HG03135 (cell line): ENCODE measurements around the gene RRAS2.
A peak's percentile ranks its signal among the peaks of the same experiment; 100 is the strongest.
"Not testable (repeated sequence)": the region's sequence is repeated elsewhere in the genome, so short reads cannot be mapped to it uniquely, and the experiment has no call there.

ENCODE experiments used
- ATAC-seq: cut with Tn5 transposase; IDR thresholded peaks from one replicate; pipeline ENCODE4 v1.9.1; 2021; ENCODE audit warnings: mild to moderate bottlenecking, moderate library complexity; ENCODE audit not compliant: unreplicated experiment

The RRAS2 gene

GRCh38 chr11:14358729-14359439 is at the start of gene RRAS2:
Gene RRAS2 (minus strand): TSS chr11:14359183. CDS start chr11:14358870, 313 bp downstream.
- ATAC-seq = peak; percentile 87

GRCh38 chr11:14408612-14409011 is 49.6 kb upstream of the RRAS2 start:
- no peak for ATAC-seq

- ATAC-seq = not testable (repeated sequence)
These were observed 47.1 kb upstream of the RRAS2 start for GRCh38 chr11:14406116-14406515.

- ATAC-seq = not testable (repeated sequence)
These were observed 44.5 kb upstream of the RRAS2 start for GRCh38 chr11:14403528-14403927.

GRCh38 chr11:14399087-14399486 is 40.1 kb upstream of the RRAS2 start:
- ATAC-seq = no peak

- ATAC-seq = no peak
These were observed 37.3 kb upstream of the RRAS2 start for GRCh38 chr11:14396273-14396672.

GRCh38 chr11:14393889-14394288 is 34.9 kb upstream of the RRAS2 start:
- ATAC-seq = no peak

GRCh38 chr11:14393129-14393528 is 34.1 kb upstream of the RRAS2 start:
- ATAC-seq = no peak

- ATAC-seq = no peak
These were observed 31.7 kb upstream of the RRAS2 start for GRCh38 chr11:14390669-14391068.

- no peak for ATAC-seq
These were observed 29.4 kb upstream of the RRAS2 start for GRCh38 chr11:14388352-14388751.

- no peak for ATAC-seq
These were observed 28.0 kb upstream of the RRAS2 start for GRCh38 chr11:14386895-14387480.

GRCh38 chr11:14386081-14386480 is 27.1 kb upstream of the RRAS2 start:
- ATAC-seq = no peak

- no peak for ATAC-seq
These were observed 25.4 kb upstream of the RRAS2 start for GRCh38 chr11:14384338-14384737.

GRCh38 chr11:14381968-14382367 is 23.0 kb upstream of the RRAS2 start:
- no peak for ATAC-seq

GRCh38 chr11:14380947-14381561 is 22.1 kb upstream of the RRAS2 start:
- ATAC-seq = peak; percentile 75

- no peak for ATAC-seq
These were observed 21.3 kb upstream of the RRAS2 start for GRCh38 chr11:14380125-14380936.

- no peak for ATAC-seq
These were observed 19.2 kb upstream of the RRAS2 start for GRCh38 chr11:14378171-14378570.

- no peak for ATAC-seq
These were observed 17.9 kb upstream of the RRAS2 start for GRCh38 chr11:14376920-14377319.

GRCh38 chr11:14374922-14375830 is 16.2 kb upstream of the RRAS2 start:
- ATAC-seq = no peak

- no peak for ATAC-seq
These were observed 15.1 kb upstream of the RRAS2 start for GRCh38 chr11:14373941-14374646.
